A549 (cell line): ENCODE results near the gene PNPLA8.

Experiments
- CBX8 ChIP-seq: fragments of 200-600 bp; sonication (generic); IDR thresholded peaks from 2 replicates; pipeline ENCODE4 v1.6.1; 2016
- EP300 ChIP-seq, 2 experiments: fragments of >200 bp; sonication (Bioruptor Twin); formaldehyde crosslinking; IDR thresholded peaks; 2 replicates in 1 of 2; 3 replicates in 1 of 2; pipeline ENCODE4 v1.6.1; 2016 to 2017
- JUN ChIP-seq, 2 experiments: fragments of >200 bp; sonication (Bioruptor Twin); formaldehyde crosslinking; IDR thresholded peaks; 2 replicates in 1 of 2; 3 replicates in 1 of 2; pipeline ENCODE4 v1.6.1; 2016 to 2017
- POLR2A ChIP-seq: IDR thresholded peaks from 2 replicates; pipeline ENCODE4 v1.6.1; 2012; ENCODE audit warnings: mild to moderate bottlenecking, low read length
- POLR2AphosphoS2 ChIP-seq: conservative IDR thresholded peaks from 2 replicates; pipeline ENCODE4 v1.6.1; 2012; ENCODE audit warnings: low read length, improper control_type of control experiment, inconsistent platforms
- RAD21 ChIP-seq, 2 experiments: fragments of >200 bp in 1 of 2; sonication (Bioruptor Twin) in 1 of 2; formaldehyde crosslinking in 1 of 2; IDR thresholded peaks in 1 of 2; conservative IDR thresholded peaks in 1 of 2; 2 replicates in 1 of 2; 3 replicates in 1 of 2; pipeline ENCODE4 v1.6.1; 2012 to 2018; ENCODE audit warnings: inconsistent platforms in 1 of 2
- RCOR1 ChIP-seq: fragments of 150-350 bp; IDR thresholded peaks from 2 replicates; pipeline ENCODE4 v1.6.1; 2014; ENCODE audit warnings: antibody characterized with exemption, low read length, low read depth
- ZFP36 ChIP-seq: fragments of 450-650 bp; IDR thresholded peaks from 2 replicates; pipeline ENCODE4 v1.6.1; 2014; ENCODE audit warnings: borderline replicate concordance; ENCODE audit not compliant: partially characterized antibody
- TF ChIP-seq, protein P1 (sequence below): fragments of >200 bp; sonication (Bioruptor Twin); formaldehyde crosslinking; IDR thresholded peaks from 3 replicates; pipeline ENCODE4 v1.5.1; 2016
- TF ChIP-seq, protein P2 (sequence below): fragments of 250-450 bp; sonication (Bioruptor Pico); IDR thresholded peaks from 2 replicates; pipeline ENCODE4 v1.5.0; 2020; ENCODE audit warnings: low read depth, mild to moderate bottlenecking, moderate library complexity

- no peak for TF ChIP-seq ZFP36
- TF ChIP-seq, protein P1, sequence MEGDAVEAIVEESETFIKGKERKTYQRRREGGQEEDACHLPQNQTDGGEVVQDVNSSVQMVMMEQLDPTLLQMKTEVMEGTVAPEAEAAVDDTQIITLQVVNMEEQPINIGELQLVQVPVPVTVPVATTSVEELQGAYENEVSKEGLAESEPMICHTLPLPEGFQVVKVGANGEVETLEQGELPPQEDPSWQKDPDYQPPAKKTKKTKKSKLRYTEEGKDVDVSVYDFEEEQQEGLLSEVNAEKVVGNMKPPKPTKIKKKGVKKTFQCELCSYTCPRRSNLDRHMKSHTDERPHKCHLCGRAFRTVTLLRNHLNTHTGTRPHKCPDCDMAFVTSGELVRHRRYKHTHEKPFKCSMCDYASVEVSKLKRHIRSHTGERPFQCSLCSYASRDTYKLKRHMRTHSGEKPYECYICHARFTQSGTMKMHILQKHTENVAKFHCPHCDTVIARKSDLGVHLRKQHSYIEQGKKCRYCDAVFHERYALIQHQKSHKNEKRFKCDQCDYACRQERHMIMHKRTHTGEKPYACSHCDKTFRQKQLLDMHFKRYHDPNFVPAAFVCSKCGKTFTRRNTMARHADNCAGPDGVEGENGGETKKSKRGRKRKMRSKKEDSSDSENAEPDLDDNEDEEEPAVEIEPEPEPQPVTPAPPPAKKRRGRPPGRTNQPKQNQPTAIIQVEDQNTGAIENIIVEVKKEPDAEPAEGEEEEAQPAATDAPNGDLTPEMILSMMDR, result no peak
- no peak for TF ChIP-seq JUN (IDR thresholded peaks at IDR 0.05)
- TF ChIP-seq POLR2A, result no peak
- TF ChIP-seq, protein P2, sequence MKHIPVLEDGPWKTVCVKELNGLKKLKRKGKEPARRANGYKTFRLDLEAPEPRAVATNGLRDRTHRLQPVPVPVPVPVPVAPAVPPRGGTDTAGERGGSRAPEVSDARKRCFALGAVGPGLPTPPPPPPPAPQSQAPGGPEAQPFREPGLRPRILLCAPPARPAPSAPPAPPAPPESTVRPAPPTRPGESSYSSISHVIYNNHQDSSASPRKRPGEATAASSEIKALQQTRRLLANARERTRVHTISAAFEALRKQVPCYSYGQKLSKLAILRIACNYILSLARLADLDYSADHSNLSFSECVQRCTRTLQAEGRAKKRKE (CRISPR knock-in tag), result no peak
- TF ChIP-seq RAD21 (conservative IDR thresholded peaks at IDR 0.05 in 1 of 2, IDR thresholded peaks at IDR 0.05 in 1 of 2), result no peak
- TF ChIP-seq EP300 (IDR thresholded peaks at IDR 0.05), result no peak
- no peak for TF ChIP-seq RCOR1
- no peak for TF ChIP-seq POLR2AphosphoS2
- no peak for TF ChIP-seq CBX8
Measured at GRCh38 chr7:108460964-108461363, 65.0 kb downstream of the PNPLA8 start.
